Measurements from ENCODE around the gene WNT11. TPM values are rescaled to one million over a fixed set of nuclear protein-coding genes. Genes with fewer than 3 reads are reported as not detected.

Gene WNT11
- total RNA-seq, 2 experiments from 2014 or later = 0.20 TPM; not detected in 1

DNA sequence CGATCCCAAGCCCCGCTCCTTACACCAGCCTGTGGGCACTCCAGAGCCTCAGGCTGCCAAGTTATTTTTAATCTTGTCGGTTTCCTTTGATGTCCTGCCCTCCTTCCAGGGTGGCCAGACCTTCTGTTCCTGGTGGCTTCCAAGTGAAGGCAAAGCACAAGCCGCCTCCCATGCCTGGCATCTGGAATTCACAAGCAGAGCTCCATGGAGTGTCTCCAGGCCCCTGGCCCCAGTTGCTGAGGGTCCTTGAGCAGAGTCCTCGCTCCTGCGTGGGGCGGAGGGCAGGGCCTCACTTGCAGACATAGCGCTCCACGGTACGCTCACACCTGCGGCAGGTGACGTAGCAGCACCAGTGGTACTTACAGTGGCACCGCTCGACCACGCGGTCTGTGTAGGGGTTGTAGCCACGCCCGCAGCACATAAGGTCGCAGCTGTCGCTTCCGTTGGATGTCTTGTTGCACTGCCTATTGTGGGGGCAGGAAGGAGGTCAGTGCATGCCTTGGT is 19.5 kb downstream of the WNT11 start:
- H3K9me3 Mint-ChIP-seq = no peaks in the 10 kb centered on the region
- no peaks in the 10 kb centered on the region for H3K36me3 Mint-ChIP-seq (ENCODE audit: low read depth)
- DNase-seq = no peak
- H3K27ac Mint-ChIP-seq = no peak overlapping the region
- H3K27me3 Mint-ChIP-seq = no peaks in the 10 kb centered on the region
- CTCF ChIA-PET = interaction anchor here (1.3 kb wide), 1 partner anchor 35 kb away, joined by 3 read pairs; no protein-coding TSS in a partner anchor
- H3K4me3 Mint-ChIP-seq = no peak overlapping the region
- H3K4me1 Mint-ChIP-seq = no peaks in the 10 kb centered on the region
- POLR2A ChIA-PET = no interaction called here

- Mint-ChIP-seq H3K27me3 (no peaks in the 10 kb centered on the region), H3K27ac (no peak overlapping the region), H3K36me3 (ENCODE audit: low read depth) (no peaks in the 10 kb centered on the region), H3K4me1 (no peaks in the 10 kb centered on the region), H3K9me3 (no peaks in the 10 kb centered on the region), H3K4me3 (no peak overlapping the region)
- POLR2A ChIA-PET = no interaction called here
- CTCF ChIA-PET = interaction anchor here (1.3 kb wide), 1 partner anchor 34 kb away, joined by 3 read pairs; no protein-coding TSS in a partner anchor
- DNase-seq = no peak
Observed at GRCh38 chr11:76185931-76186401, 20.3 kb downstream of the WNT11 start.

DNA sequence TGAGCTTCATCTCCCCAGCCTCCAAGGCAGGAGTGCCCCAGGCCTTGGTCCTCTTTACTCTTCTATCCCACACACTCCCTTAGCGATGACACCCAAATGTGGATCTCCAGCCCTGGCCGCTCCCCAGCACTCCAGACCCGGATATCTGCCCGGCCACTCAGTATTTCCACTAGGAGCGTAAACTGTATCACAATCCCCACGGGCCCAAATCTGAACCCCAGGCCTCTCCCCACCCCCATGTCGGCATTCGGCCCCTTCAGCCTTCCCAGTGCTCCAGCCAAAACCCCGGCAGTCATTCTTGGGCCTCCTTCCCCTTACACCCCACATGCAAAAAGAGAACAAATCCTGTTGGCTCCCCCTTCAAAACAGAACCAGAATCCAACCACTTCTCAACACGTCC is 20.8 kb downstream of the WNT11 start:
- H3K27me3 Mint-ChIP-seq = no peaks in the 10 kb centered on the region
- DNase-seq = no peak
- no peaks in the 10 kb centered on the region for H3K9me3 Mint-ChIP-seq
- H3K36me3 Mint-ChIP-seq (ENCODE audit: low read depth) = no peaks in the 10 kb centered on the region
- POLR2A ChIA-PET = no interaction called here
- no peaks in the 10 kb centered on the region for H3K4me1 Mint-ChIP-seq
- CTCF ChIA-PET = interaction anchor here (1.3 kb wide), 1 partner anchor 33 kb away, joined by 3 read pairs; no protein-coding TSS in a partner anchor
- H3K27ac Mint-ChIP-seq = no peak overlapping the region
- H3K4me3 Mint-ChIP-seq = no peak overlapping the region

- no peak overlapping the region for H3K4me3 Mint-ChIP-seq
- no peak for DNase-seq
- H3K36me3 Mint-ChIP-seq (ENCODE audit: low read depth) = no peaks in the 10 kb centered on the region
- ChIA-PET CTCF (no interaction called here), POLR2A (no interaction called here)
- H3K4me1 Mint-ChIP-seq = no peaks in the 10 kb centered on the region
- H3K27me3 Mint-ChIP-seq = no peaks in the 10 kb centered on the region
- no peak overlapping the region for H3K27ac Mint-ChIP-seq
- H3K9me3 Mint-ChIP-seq = no peaks in the 10 kb centered on the region
Observed at GRCh38 chr11:76184551-76184993, 21.7 kb downstream of the WNT11 start.

GRCh38 chr11:76181371-76181770 is 24.9 kb downstream of the WNT11 start:
- H3K4me3 Mint-ChIP-seq = no peak overlapping the region
- H3K4me1 Mint-ChIP-seq = no peaks in the 10 kb centered on the region
- H3K36me3 Mint-ChIP-seq (ENCODE audit: low read depth) = no peaks in the 10 kb centered on the region
- no peak overlapping the region for H3K27ac Mint-ChIP-seq
- no peaks in the 10 kb centered on the region for H3K27me3 Mint-ChIP-seq
- ChIA-PET CTCF (no interaction called here), POLR2A (no interaction called here)
- no peak for DNase-seq
- H3K9me3 Mint-ChIP-seq = no peaks in the 10 kb centered on the region

DNA sequence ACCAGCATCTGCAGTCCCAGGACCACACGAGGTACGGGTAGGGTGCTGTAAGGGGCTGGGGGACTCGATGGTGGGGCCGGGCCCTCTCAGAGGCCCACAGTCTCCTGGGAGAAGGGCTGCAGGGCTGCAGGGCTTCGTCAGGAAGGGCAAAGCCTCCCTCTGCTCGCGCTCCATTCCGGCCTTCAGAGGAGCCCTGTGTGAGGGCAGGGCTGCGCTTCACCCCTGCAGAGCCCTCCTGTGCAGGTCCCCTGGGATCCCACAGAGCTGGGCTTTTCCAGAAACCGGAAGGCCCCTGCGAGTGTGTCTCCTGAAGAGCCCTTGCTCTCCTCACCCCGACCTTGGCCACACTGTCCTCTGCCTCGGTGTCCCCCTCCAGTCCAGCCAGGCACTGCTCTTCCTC is 27.2 kb downstream of the WNT11 start:
- Mint-ChIP-seq H3K27me3 (no peaks in the 10 kb centered on the region), H3K4me3 (no peak overlapping the region), H3K4me1 (peaks cover 3% of the 10 kb centered on the region), H3K27ac (no peak overlapping the region), H3K9me3 (no peaks in the 10 kb centered on the region), H3K36me3 (ENCODE audit: low read depth) (no peaks in the 10 kb centered on the region)
- ChIA-PET POLR2A (no interaction called here), CTCF (no interaction called here)
- no peak for DNase-seq

DNA sequence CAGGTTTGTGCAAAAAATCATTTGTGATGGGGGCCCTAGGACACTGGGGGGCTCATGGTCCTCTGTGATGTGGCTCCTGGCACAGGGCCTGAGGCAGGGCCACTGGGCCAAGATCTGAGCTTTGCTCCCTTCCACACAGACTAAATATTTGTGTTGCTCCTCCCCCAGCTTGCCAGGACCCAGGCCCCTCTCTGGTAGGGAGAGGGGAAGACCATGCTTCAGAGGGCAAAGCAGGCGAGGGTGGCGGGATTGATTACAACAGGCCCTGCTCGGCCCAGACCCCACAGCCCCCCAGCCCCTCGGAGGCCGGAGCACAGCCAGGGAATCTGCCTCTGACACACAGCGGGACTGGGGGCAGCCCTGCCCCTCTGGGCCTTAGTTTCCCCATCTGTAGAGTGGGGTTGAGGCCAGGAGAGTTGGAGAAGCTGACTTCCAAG is 29.0 kb downstream of the WNT11 start:
- Mint-ChIP-seq H3K9me3 (no peaks in the 10 kb centered on the region), H3K4me3 (no peak overlapping the region), H3K27me3 (no peaks in the 10 kb centered on the region), H3K4me1 (peaks cover 12% of the 10 kb centered on the region), H3K27ac (no peak overlapping the region), H3K36me3 (ENCODE audit: low read depth) (no peaks in the 10 kb centered on the region)
- POLR2A ChIA-PET = no interaction called here
- CTCF ChIA-PET = no interaction called here
- DNase-seq = no peak

DNA sequence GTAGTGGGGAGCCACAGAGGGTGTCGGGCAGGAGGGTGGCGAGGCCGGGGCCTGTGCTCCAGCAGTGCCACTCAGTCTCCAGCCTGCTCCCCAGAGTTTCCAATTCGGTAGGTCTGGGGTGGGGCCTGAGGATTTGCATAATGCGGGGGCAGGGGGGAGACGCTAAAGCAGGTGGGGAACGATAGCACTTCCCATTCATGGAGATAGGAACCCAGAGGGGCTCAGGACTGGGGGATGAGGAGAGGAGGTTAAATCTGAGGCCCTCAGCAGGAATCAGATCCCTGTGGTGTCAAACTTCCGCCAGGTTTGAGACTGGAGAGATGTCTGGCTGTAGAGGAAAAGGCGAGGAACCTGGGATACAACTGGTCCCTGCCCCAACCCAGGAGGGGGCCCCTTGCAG is 29.8 kb downstream of the WNT11 start:
- no peak for DNase-seq
- ChIA-PET CTCF (interaction anchor here (1.3 kb wide), 1 partner anchor 24 kb away, joined by 4 read pairs; no protein-coding TSS in a partner anchor), POLR2A (no interaction called here)
- no peaks in the 10 kb centered on the region for H3K27me3 Mint-ChIP-seq
- H3K9me3 Mint-ChIP-seq = no peaks in the 10 kb centered on the region
- H3K36me3 Mint-ChIP-seq (ENCODE audit: low read depth) = no peaks in the 10 kb centered on the region
- H3K27ac Mint-ChIP-seq = no peak overlapping the region
- peaks cover 12% of the 10 kb centered on the region for H3K4me1 Mint-ChIP-seq
- no peak overlapping the region for H3K4me3 Mint-ChIP-seq

DNA sequence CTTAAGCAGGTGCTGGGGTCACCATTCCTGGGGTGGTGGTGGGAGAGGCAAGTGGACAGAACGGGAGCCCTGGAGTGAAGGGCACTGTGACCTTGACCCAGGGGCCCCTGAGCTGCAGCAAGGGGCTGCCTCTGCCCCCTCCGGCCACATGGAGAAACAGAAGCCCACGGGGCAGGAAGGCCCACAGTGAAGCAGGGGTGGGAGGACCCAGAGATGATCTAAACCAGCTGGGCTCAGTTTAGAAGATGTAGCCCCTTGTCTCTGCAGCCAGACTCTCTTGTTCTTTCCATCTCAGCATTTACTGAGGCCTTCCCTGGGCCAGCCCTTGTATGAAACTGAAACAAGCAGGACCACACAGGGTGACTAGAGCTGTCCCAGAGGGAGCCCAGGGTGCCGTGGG is 30.5 kb downstream of the WNT11 start:
- CTCF ChIA-PET = interaction anchor here (1.3 kb wide), 1 partner anchor 24 kb away, joined by 4 read pairs; no protein-coding TSS in a partner anchor
- H3K4me3 Mint-ChIP-seq = no peak overlapping the region
- no peak for DNase-seq

GRCh38 chr11:76174330-76174729 is 32.0 kb downstream of the WNT11 start:
- Mint-ChIP-seq H3K27me3 (no peaks in the 10 kb centered on the region), H3K9me3 (no peaks in the 10 kb centered on the region), H3K4me1 (peaks cover 12% of the 10 kb centered on the region), H3K27ac (no peak overlapping the region), H3K4me3 (no peak overlapping the region), H3K36me3 (ENCODE audit: low read depth) (no peaks in the 10 kb centered on the region)
- CTCF ChIA-PET = interaction anchor here (1.0 kb wide), 1 partner anchor 22 kb away, joined by 4 read pairs; no protein-coding TSS in a partner anchor
- DNase-seq = no peak
- POLR2A ChIA-PET = interaction anchor here (0.7 kb wide), 1 partner anchor 301 kb away, joined by 3 read pairs; no protein-coding TSS in a partner anchor

More for the DNA sequence above, 30.5 kb downstream of the WNT11 start:
- no peaks in the 10 kb centered on the region for H3K36me3 Mint-ChIP-seq (ENCODE audit: low read depth)
- POLR2A ChIA-PET = no interaction called here
- no peaks in the 10 kb centered on the region for H3K27me3 Mint-ChIP-seq
- no peaks in the 10 kb centered on the region for H3K9me3 Mint-ChIP-seq
- peaks cover 12% of the 10 kb centered on the region for H3K4me1 Mint-ChIP-seq
- H3K27ac Mint-ChIP-seq = no peak overlapping the region

DNA sequence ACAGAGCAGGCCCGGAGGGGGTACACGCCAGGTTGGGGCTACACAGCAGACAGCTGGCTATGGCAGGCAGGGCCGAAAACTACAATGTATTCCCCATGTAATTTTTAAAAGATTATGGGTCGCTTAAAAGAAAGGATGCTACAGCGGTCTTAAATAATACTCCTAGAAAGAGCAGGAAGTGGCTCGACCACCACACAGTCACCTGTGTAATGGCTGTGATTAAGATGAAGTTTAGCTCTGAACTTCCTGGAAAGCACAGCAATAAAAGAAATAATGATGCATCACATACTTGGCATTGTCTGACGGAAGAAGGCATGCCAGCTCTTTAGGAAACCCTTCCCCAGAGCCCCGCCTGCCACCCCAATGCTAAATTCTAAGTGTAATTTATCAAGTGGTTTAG is 32.6 kb downstream of the WNT11 start:
- H3K27ac Mint-ChIP-seq = no peak overlapping the region
- POLR2A ChIA-PET = interaction anchor here (0.7 kb wide), 1 partner anchor 301 kb away, joined by 3 read pairs; no protein-coding TSS in a partner anchor
- H3K36me3 Mint-ChIP-seq (ENCODE audit: low read depth) = no peaks in the 10 kb centered on the region
- no peak for DNase-seq
- peaks cover 12% of the 10 kb centered on the region for H3K4me1 Mint-ChIP-seq
- H3K4me3 Mint-ChIP-seq = no peak overlapping the region
- H3K9me3 Mint-ChIP-seq = no peaks in the 10 kb centered on the region
- H3K27me3 Mint-ChIP-seq = no peaks in the 10 kb centered on the region
- CTCF ChIA-PET = interaction anchor here (1.0 kb wide), 1 partner anchor 21 kb away, joined by 4 read pairs; no protein-coding TSS in a partner anchor

GRCh38 chr11:76172583-76172982 is 33.7 kb downstream of the WNT11 start:
- H3K36me3 Mint-ChIP-seq (ENCODE audit: low read depth) = no peaks in the 10 kb centered on the region
- no peak overlapping the region for H3K27ac Mint-ChIP-seq
- H3K4me3 Mint-ChIP-seq = no peak overlapping the region
- ChIA-PET CTCF (no interaction called here), POLR2A (no interaction called here)
- H3K9me3 Mint-ChIP-seq = no peaks in the 10 kb centered on the region
- peaks cover 5% of the 10 kb centered on the region for H3K27me3 Mint-ChIP-seq
- peaks cover 15% of the 10 kb centered on the region for H3K4me1 Mint-ChIP-seq
- no peak for DNase-seq

GRCh38 chr11:76170468-76170867 is 35.8 kb downstream of the WNT11 start:
- CTCF ChIA-PET = interaction anchor here (1.7 kb wide), 1 partner anchor 18 kb away, joined by 8 read pairs; no protein-coding TSS in a partner anchor
- H3K27ac Mint-ChIP-seq = no peak overlapping the region
- no peak for DNase-seq

GRCh38 chr11:76169473-76169896 is 36.8 kb downstream of the WNT11 start:
- ChIA-PET POLR2A (no interaction called here), CTCF (no interaction called here)
- Mint-ChIP-seq H3K4me3 (no peak overlapping the region), H3K27me3 (peaks cover 5% of the 10 kb centered on the region), H3K27ac (no peak overlapping the region), H3K9me3 (no peaks in the 10 kb centered on the region), H3K4me1 (peaks cover 25% of the 10 kb centered on the region), H3K36me3 (ENCODE audit: low read depth) (no peaks in the 10 kb centered on the region)
- DNase-seq = no peak

More at GRCh38 chr11:76170468-76170867, 35.8 kb downstream of the WNT11 start:
- Mint-ChIP-seq H3K36me3 (ENCODE audit: low read depth) (no peaks in the 10 kb centered on the region), H3K4me3 (no peak overlapping the region), H3K4me1 (peaks cover 25% of the 10 kb centered on the region), H3K9me3 (no peaks in the 10 kb centered on the region), H3K27me3 (peaks cover 5% of the 10 kb centered on the region)
- POLR2A ChIA-PET = no interaction called here

All from activated CD4-positive, alpha-beta memory T cell treated with anti-CD3 and anti-CD28 coated beads, Interleukin-2, amount 10 ng/mL, durations not matched to agents 7 days and 5 days (primary cell).